Mucosa of gallbladder (tissue), 1 donor: ENCODE measurements around the gene HPCAL1. TPM values are rescaled to one million over a fixed set of nuclear protein-coding genes. Genes with fewer than 3 reads are reported as not detected.

Experiments
- DNase-seq: peaks from one replicate; pipeline ENCODE4 v3.0.0-alpha.2; 2020; ENCODE audit warnings: low spot score
- total RNA-seq: library from RNA; stranded (reverse); gene quantifications from one replicate; pipeline ENCODE4 v1.2.1, GENCODE V29; 2021
- donor health status: DM: no; HTN: no; CAD: no.

HPCAL1 gene
- total RNA-seq, 1 donor from 2014 or later: 44.0 TPM

DNA sequence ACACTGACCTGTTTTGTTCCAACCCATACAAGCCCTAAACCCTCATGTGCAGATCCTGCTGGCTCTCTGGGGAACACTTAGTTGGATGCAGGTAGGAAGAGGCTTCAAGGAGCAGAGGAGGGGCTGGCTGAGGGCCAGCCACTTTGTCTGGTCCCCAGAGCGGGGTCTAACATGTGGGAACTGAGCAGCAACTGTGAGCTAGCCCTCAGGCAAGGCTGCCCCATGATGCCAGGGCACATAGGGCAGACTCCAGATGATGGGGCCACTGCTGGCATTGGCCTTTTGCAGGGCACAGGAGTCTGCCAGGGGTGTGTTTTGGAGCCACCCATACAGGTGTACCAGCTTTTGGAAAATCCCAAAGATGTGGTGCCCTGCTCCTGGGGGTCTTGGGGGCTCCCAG lies 67.7 kb downstream of the HPCAL1 start:
- DNase-seq: no peak

DNA sequence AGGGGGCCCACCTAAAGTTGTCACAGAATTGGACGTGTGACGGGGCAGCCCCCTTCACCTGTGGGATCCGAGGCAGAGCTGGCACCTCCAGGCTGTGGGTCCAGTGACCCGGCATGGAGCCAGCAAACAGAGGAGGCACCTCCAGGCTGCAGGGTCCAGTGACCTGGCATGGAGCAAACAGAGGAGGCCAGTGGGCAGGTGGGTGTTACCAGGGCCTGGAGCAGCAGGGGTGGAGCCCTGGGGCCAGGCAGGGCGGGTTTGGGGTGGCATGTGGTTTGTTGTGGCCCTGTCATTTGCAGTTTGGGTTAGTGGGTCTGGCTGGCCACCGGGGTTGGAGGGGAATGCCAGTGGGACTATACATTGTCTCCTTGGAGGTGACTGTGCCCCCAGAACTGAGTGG lies 68.2 kb downstream of the HPCAL1 start:
- no peak for DNase-seq

- no peak for DNase-seq
Observed at GRCh38 chr2:10371441-10372196, 68.9 kb downstream of the HPCAL1 start.

DNA sequence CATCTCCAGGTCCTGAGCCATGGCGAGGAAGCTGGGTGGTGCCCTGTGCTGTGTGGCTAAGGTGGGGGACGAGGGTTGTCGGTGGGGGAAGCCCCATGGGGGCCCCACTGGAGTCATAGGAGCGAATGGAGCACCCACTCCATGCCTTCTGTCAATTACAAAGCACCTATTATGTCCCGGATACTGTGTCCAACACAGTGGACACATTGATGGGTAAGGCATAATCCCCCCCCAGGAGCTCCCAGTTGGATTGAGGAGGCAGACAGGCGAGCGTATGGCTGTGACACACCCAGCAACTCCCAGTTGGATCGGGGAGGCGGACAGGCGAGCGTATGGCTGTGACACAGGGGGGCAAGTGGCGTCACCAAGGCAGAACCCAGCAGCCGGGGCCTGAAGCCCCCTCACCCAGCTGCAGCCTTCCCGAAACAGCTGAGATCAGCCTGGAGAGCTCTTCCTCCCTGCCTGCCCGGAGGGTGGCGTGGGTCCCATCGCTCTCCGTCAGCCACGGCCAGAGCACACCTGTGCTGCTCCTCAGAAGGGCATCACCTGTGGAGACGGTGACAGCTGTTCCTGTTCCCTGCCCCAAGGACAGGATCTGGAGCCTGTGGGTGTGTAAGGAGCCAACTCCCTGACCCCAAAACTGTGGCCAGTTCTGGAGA lies 69.6 kb downstream of the HPCAL1 start:
- no peak for DNase-seq

DNA sequence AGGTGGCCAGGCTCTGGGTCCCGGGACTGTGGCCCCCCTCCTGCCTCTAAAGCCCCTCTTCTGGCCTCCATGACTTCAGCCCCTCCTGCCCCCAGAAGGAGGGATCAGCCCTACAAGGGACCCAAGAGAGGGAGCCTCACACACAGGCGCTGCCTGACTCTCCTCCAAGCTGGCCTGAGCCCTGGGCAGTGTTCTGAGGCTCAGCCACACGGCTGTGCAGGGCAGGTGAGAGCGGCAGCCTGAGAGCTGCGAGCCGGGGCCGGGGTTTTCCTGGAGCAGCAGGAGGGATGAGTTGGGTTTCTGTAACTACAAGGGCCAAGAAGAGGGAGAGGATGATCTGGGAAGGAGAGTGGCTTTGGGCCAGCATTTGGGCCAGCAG lies 70.1 kb downstream of the HPCAL1 start:
- no peak for DNase-seq

- no peak for DNase-seq
Observed at GRCh38 chr2:10373931-10374330, 71.2 kb downstream of the HPCAL1 start.

GRCh38 chr2:10374362-10374943 lies 71.7 kb downstream of the HPCAL1 start:
- no peak for DNase-seq

- no peak for DNase-seq
Observed at GRCh38 chr2:10375570-10376281, 73.0 kb downstream of the HPCAL1 start.

GRCh38 chr2:10377052-10377746 lies 74.5 kb downstream of the HPCAL1 start:
- DNase-seq: no peak

- DNase-seq: no peak
Observed at GRCh38 chr2:10377747-10378085, 75.0 kb downstream of the HPCAL1 start.

DNA sequence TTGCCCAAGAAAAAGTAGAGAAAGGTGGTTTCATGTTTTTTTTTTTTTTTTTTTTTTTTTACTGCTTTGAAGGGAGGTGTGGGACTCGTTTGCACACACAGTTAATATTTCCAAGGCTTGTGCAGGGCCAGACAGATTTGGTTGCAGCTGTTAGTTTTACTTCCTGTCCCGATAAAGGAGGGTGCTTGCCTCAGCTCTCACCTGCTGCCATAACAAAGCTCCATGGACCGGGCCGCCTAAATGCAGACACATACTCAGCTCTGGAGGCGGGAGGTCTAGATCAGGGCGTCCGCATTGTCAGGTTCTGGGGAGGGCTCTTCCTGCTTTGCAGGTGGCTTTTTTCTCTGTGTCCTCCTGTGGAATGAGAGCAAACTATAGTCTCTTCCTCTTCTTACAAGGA lies 75.5 kb downstream of the HPCAL1 start:
- no peak for DNase-seq

- no peak for DNase-seq
Observed at GRCh38 chr2:10380048-10380926, 77.6 kb downstream of the HPCAL1 start.

DNA sequence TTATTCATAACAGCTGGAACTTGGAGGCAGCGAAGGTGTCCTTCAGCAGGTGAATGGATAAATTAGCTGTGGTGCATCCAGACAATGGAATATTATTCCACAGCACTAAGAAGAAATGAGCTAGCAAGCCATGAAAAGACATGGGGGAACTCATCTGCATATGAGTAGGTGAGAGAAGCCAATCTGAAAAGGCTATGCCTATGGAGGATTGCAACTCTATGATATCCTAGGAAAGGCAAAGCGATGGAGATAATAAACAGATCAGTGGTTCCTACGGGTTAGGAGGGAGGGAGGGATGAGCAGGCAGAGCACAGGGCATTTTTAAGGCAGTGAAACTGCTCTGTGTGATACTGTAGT lies 79.3 kb downstream of the HPCAL1 start:
- DNase-seq: no peak

- peak; percentile 15 for DNase-seq
Observed at GRCh38 chr2:10382354-10383061, 79.8 kb downstream of the HPCAL1 start.

- no peak for DNase-seq
Observed at GRCh38 chr2:10383960-10384734, 81.4 kb downstream of the HPCAL1 start.

DNA sequence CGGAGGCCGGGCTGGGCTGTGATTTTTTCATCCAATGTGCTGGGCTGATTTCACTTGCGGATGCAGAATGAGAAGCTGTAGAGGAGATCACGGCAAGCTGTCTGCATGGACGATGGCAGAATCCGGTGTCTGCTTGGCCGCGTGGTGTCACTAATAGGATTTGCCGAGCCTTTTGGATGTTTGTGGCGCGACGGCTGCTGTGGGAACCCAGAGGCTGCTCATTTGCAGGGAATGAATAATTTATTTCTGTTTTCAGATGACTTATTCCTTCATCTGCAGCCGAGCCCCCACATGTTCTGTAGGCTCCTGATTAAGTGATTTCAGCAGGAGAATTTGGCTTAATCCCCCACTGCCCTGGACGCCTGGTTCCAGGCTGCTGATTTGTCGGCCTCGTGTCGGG lies 82.8 kb downstream of the HPCAL1 start:
- no peak for DNase-seq

GRCh38 chr2:10385933-10386773 lies 83.4 kb downstream of the HPCAL1 start:
- no peak for DNase-seq

- DNase-seq: no peak
Observed at GRCh38 chr2:10387033-10387432, 84.3 kb downstream of the HPCAL1 start.
